Measurements from ENCODE around the gene HNRNPA0.

- no peak for TF ChIP-seq CTCF (IDR thresholded peaks at IDR 0.05)
- no peak for TF ChIP-seq EZH2 (IDR thresholded peaks at IDR 0.05; ENCODE audit: borderline replicate concordance, insufficient read depth, low read depth, low read length, poor library complexity, severe bottlenecking)
Measured at GRCh38 chr5:137696481-137696880, 57.7 kb downstream of the HNRNPA0 start.

Data from B cell (primary cell).